Natural killer cell treated with Interleukin-12 subunit alpha and Interleukin-12 subunit beta and Interleukin-15 and Interleukin-18, amount 100 ng/mL, for 72 hours (primary cell): Measurements from ENCODE around the gene SYNE1. TPM values are rescaled to one million over a fixed set of nuclear protein-coding genes. Genes with fewer than 3 reads are reported as not detected.
"Not testable (repeated sequence)": the region's sequence is repeated elsewhere in the genome, so short reads cannot be mapped to it uniquely, and the experiment has no call there.

ENCODE experiments used
- ATAC-seq, 2 donors: fragments of 150-1000 bp; cut with Tn5 transposase in 1 of 2; sonication (Bioruptor Pico), chemical (Tn5 transposase) in 1 of 2; 2 replicates each; pipeline ENCODE4 v1.10.0; 2021
- DNase-seq: peaks from one replicate; pipeline ENCODE4 v3.0.0; 2022; ENCODE audit warnings: low spot score
- H3K27ac Mint-ChIP-seq, 2 donors: 1 replicate in 1 of 2; 2 replicates in 1 of 2; pipeline ENCODE4 v1.8.0; 2022; ENCODE audit warnings: mixed read lengths in 2 of 2, mild to moderate bottlenecking in 1 of 2, moderate library complexity in 1 of 2
- H3K27me3 Mint-ChIP-seq, 2 donors: 1 replicate in 1 of 2; 2 replicates in 1 of 2; pipeline ENCODE4 v1.8.0; 2022; ENCODE audit warnings: mixed read lengths in 2 of 2
- H3K36me3 Mint-ChIP-seq: one replicate; pipeline ENCODE4 v1.8.0; 2022; ENCODE audit warnings: mixed read lengths
- H3K4me1 Mint-ChIP-seq, 2 donors: 1 replicate in 1 of 2; 2 replicates in 1 of 2; pipeline ENCODE4 v1.8.0; 2022; ENCODE audit warnings: low read depth in 2 of 2, mixed read lengths in 2 of 2, mild to moderate bottlenecking in 1 of 2
- H3K4me3 Mint-ChIP-seq: one replicate; pipeline ENCODE4 v1.8.0; 2022; ENCODE audit warnings: mixed read lengths
- H3K9me3 Mint-ChIP-seq: 2 replicates; pipeline ENCODE4 v1.8.0; 2022; ENCODE audit warnings: mixed read lengths
- total RNA-seq, 2 donors: library from RNA; stranded (reverse); gene quantifications; one replicate each; pipeline ENCODE4 v1.2.3, GENCODE V29; 2022

Gene SYNE1
- total RNA-seq, 2 donors from 2014 or later, result 30.6 to 61.2 TPM

- H3K9me3 Mint-ChIP-seq, result no peaks in the 10 kb centered on the region
- H3K4me1 Mint-ChIP-seq, result peaks cover 15 to 20% of the 10 kb centered on the region in 2 donors
- H3K4me3 Mint-ChIP-seq, result peak overlapping the region; percentile 62
- peaks cover 20% of the 10 kb centered on the region for H3K36me3 Mint-ChIP-seq
- peak overlapping the region; percentile 10 to 77 for H3K27ac Mint-ChIP-seq
- no peaks in the 10 kb centered on the region for H3K27me3 Mint-ChIP-seq
- no peak for DNase-seq
- ATAC-seq, result peak in 1 of 2 donors; percentile 79
Measured at GRCh38 chr6:152161501-152161900, 475.7 kb downstream of the SYNE1 start.

- H3K36me3 Mint-ChIP-seq, result peaks cover 26% of the 10 kb centered on the region
Measured at GRCh38 chr6:152160346-152160745, 476.8 kb downstream of the SYNE1 start.

GRCh38 chr6:152155792-152156191, 481.4 kb downstream of the SYNE1 start:
- H3K36me3 Mint-ChIP-seq, result peaks cover 19% of the 10 kb centered on the region
- ATAC-seq (no peak), DNase-seq (no peak)
- peaks cover 7 to 11% of the 10 kb centered on the region in 2 donors for H3K4me1 Mint-ChIP-seq
- H3K4me3 Mint-ChIP-seq, result no peak overlapping the region
- H3K27me3 Mint-ChIP-seq, result no peaks in the 10 kb centered on the region
- H3K27ac Mint-ChIP-seq, result peak overlapping the region; percentile 33 to 35
- no peaks in the 10 kb centered on the region for H3K9me3 Mint-ChIP-seq

More at GRCh38 chr6:152160346-152160745, 476.8 kb downstream of the SYNE1 start:
- no peaks in the 10 kb centered on the region for H3K27me3 Mint-ChIP-seq
- peaks cover 15 to 20% of the 10 kb centered on the region in 2 donors for H3K4me1 Mint-ChIP-seq
- H3K27ac Mint-ChIP-seq, result peak overlapping the region; percentile 84 to 86
- ATAC-seq (peak; percentile 73 to 78), DNase-seq (no peak)
- H3K4me3 Mint-ChIP-seq, result peak overlapping the region; percentile 65
- H3K9me3 Mint-ChIP-seq, result no peaks in the 10 kb centered on the region

GRCh38 chr6:152154559-152155356, 482.4 kb downstream of the SYNE1 start:
- no peaks in the 10 kb centered on the region for H3K27me3 Mint-ChIP-seq
- no peak for DNase-seq
- peaks cover 20% of the 10 kb centered on the region for H3K36me3 Mint-ChIP-seq

GRCh38 chr6:152151920-152152319, 485.2 kb downstream of the SYNE1 start:
- Mint-ChIP-seq H3K4me1 (peaks cover 4 to 10% of the 10 kb centered on the region in 2 donors), H3K27ac (no peak overlapping the region), H3K4me3 (no peak overlapping the region), H3K36me3 (peaks cover 28% of the 10 kb centered on the region), H3K9me3 (no peaks in the 10 kb centered on the region), H3K27me3 (no peaks in the 10 kb centered on the region)
- DNase-seq (no peak), ATAC-seq (no peak)

More at GRCh38 chr6:152154559-152155356, 482.4 kb downstream of the SYNE1 start:
- H3K4me3 Mint-ChIP-seq, result no peak overlapping the region
- ATAC-seq, result no peak
- no peak overlapping the region for H3K27ac Mint-ChIP-seq
- H3K4me1 Mint-ChIP-seq, result peaks cover 0 to 4% of the 10 kb centered on the region in 2 donors
- H3K9me3 Mint-ChIP-seq, result no peaks in the 10 kb centered on the region

- Mint-ChIP-seq H3K36me3 (peaks cover 28% of the 10 kb centered on the region), H3K9me3 (no peaks in the 10 kb centered on the region), H3K4me1 (peaks cover 9 to 12% of the 10 kb centered on the region in 2 donors), H3K27ac (peak overlapping the region in 1 of 2 donors; percentile 81), H3K4me3 (no peak overlapping the region), H3K27me3 (no peaks in the 10 kb centered on the region)
- DNase-seq (no peak), ATAC-seq (no peak)
Measured at GRCh38 chr6:152150196-152150595, 487.0 kb downstream of the SYNE1 start.

GRCh38 chr6:152148412-152148811, 488.8 kb downstream of the SYNE1 start:
- Mint-ChIP-seq H3K36me3 (peaks cover 31% of the 10 kb centered on the region), H3K27me3 (no peaks in the 10 kb centered on the region), H3K4me1 (peaks cover 11 to 16% of the 10 kb centered on the region in 2 donors), H3K4me3 (no peak overlapping the region), H3K9me3 (no peaks in the 10 kb centered on the region), H3K27ac (no peak overlapping the region)
- ATAC-seq (no peak), DNase-seq (no peak)

- Mint-ChIP-seq H3K4me3 (no peak overlapping the region), H3K4me1 (peaks cover 11 to 16% of the 10 kb centered on the region in 2 donors), H3K27ac (peak overlapping the region; percentile 1 to 3), H3K27me3 (no peaks in the 10 kb centered on the region), H3K36me3 (peaks cover 31% of the 10 kb centered on the region), H3K9me3 (no peaks in the 10 kb centered on the region)
- no peak for DNase-seq
- ATAC-seq, result no peak
Measured at GRCh38 chr6:152147269-152147668, 489.9 kb downstream of the SYNE1 start.

GRCh38 chr6:152146385-152146784, 490.8 kb downstream of the SYNE1 start:
- no peaks in the 10 kb centered on the region for H3K9me3 Mint-ChIP-seq

GRCh38 chr6:152143359-152143758, 493.8 kb downstream of the SYNE1 start:
- Mint-ChIP-seq H3K4me1 (peaks cover 6 to 7% of the 10 kb centered on the region in 2 donors), H3K9me3 (no peaks in the 10 kb centered on the region), H3K27ac (no peak overlapping the region), H3K36me3 (peaks cover 18% of the 10 kb centered on the region), H3K27me3 (no peaks in the 10 kb centered on the region), H3K4me3 (no peak overlapping the region)
- ATAC-seq (no peak), DNase-seq (no peak)

More at GRCh38 chr6:152146385-152146784, 490.8 kb downstream of the SYNE1 start:
- H3K27ac Mint-ChIP-seq, result peak overlapping the region in 1 of 2 donors; percentile 1
- no peaks in the 10 kb centered on the region for H3K27me3 Mint-ChIP-seq
- peaks cover 27% of the 10 kb centered on the region for H3K36me3 Mint-ChIP-seq
- H3K4me3 Mint-ChIP-seq, result no peak overlapping the region
- peaks cover 11 to 12% of the 10 kb centered on the region in 2 donors for H3K4me1 Mint-ChIP-seq
- ATAC-seq (no peak), DNase-seq (no peak)

- H3K27me3 Mint-ChIP-seq, result no peaks in the 10 kb centered on the region
- ATAC-seq (no peak), DNase-seq (no peak)
- peaks cover 6 to 7% of the 10 kb centered on the region in 2 donors for H3K4me1 Mint-ChIP-seq
- peaks cover 12% of the 10 kb centered on the region for H3K36me3 Mint-ChIP-seq
- H3K9me3 Mint-ChIP-seq, result no peaks in the 10 kb centered on the region
- H3K4me3 Mint-ChIP-seq, result no peak overlapping the region
- no peak overlapping the region for H3K27ac Mint-ChIP-seq
Measured at GRCh38 chr6:152142105-152142504, 495.1 kb downstream of the SYNE1 start.

- not testable (repeated sequence) for ATAC-seq, DNase-seq, H3K4me1 Mint-ChIP-seq, H3K27me3 Mint-ChIP-seq, H3K4me3 Mint-ChIP-seq, H3K9me3 Mint-ChIP-seq, H3K27ac Mint-ChIP-seq
- H3K36me3 Mint-ChIP-seq, result peaks cover 21% of the 10 kb centered on the region
Measured at GRCh38 chr6:152138344-152138743, 498.8 kb downstream of the SYNE1 start.

- H3K36me3 Mint-ChIP-seq, result peaks cover 21% of the 10 kb centered on the region
- ATAC-seq (no peak), DNase-seq (no peak)
- H3K27me3 Mint-ChIP-seq, result no peaks in the 10 kb centered on the region
- H3K9me3 Mint-ChIP-seq, result no peaks in the 10 kb centered on the region
- H3K4me1 Mint-ChIP-seq, result peaks cover 0 to 4% of the 10 kb centered on the region in 2 donors
- H3K27ac Mint-ChIP-seq, result peak overlapping the region in 1 of 2 donors; percentile 59
- H3K4me3 Mint-ChIP-seq, result no peak overlapping the region
Measured at GRCh38 chr6:152136449-152136825, 500.7 kb downstream of the SYNE1 start.

- Mint-ChIP-seq H3K36me3 (peaks cover 21% of the 10 kb centered on the region), H3K9me3 (no peaks in the 10 kb centered on the region), H3K27ac (peak overlapping the region in 1 of 2 donors; percentile 8), H3K4me1 (peaks cover 0 to 4% of the 10 kb centered on the region in 2 donors), H3K27me3 (no peaks in the 10 kb centered on the region), H3K4me3 (no peak overlapping the region)
- DNase-seq, result no peak
- no peak for ATAC-seq
Measured at GRCh38 chr6:152135755-152136448, 501.3 kb downstream of the SYNE1 start.
